Measurements from ENCODE around the gene TRAPPC4.

TRAPPC4 gene

GRCh38 chr11:119061256-119061655 is 42.7 kb downstream of the TRAPPC4 start:
- Histone ChIP-seq H3K9me3 (ENCODE audit: severe bottlenecking) (no peaks in the 10 kb centered on the region), H3K27me3 (ENCODE audit: insufficient read depth, low read depth, severe bottlenecking) (no peaks in the 10 kb centered on the region), H3K4me3 (ENCODE audit: low read depth, low read length) (no peak overlapping the region), H3K36me3 (no peaks in the 10 kb centered on the region), H3K27ac (no peak overlapping the region)
- no peak for DNase-seq
- TF ChIP-seq CTCF (IDR thresholded peaks at IDR 0.05; ENCODE audit: low read depth, low read length): no peak

- Histone ChIP-seq H3K27me3 (ENCODE audit: insufficient read depth, low read depth, severe bottlenecking) (no peaks in the 10 kb centered on the region), H3K9me3 (ENCODE audit: severe bottlenecking) (no peaks in the 10 kb centered on the region), H3K27ac (no peak overlapping the region), H3K36me3 (no peaks in the 10 kb centered on the region), H3K4me3 (ENCODE audit: low read depth, low read length) (no peak overlapping the region)
- no peak for TF ChIP-seq CTCF (IDR thresholded peaks at IDR 0.05; ENCODE audit: low read depth, low read length)
- no peak for DNase-seq
These were observed 44.2 kb downstream of the TRAPPC4 start for GRCh38 chr11:119062779-119063178.

- no peaks in the 10 kb centered on the region for H3K9me3 ChIP-seq (ENCODE audit: severe bottlenecking)
- peak; percentile 76 for TF ChIP-seq CTCF (IDR thresholded peaks at IDR 0.05; ENCODE audit: low read depth, low read length)
- no peak overlapping the region for H3K4me3 ChIP-seq (ENCODE audit: low read depth, low read length)
- peaks cover 11% of the 10 kb centered on the region for H3K36me3 ChIP-seq
- DNase-seq: peak; percentile 52
- H3K27ac ChIP-seq: no peak overlapping the region
- H3K27me3 ChIP-seq (ENCODE audit: insufficient read depth, low read depth, severe bottlenecking): no peaks in the 10 kb centered on the region
These were observed 46.8 kb downstream of the TRAPPC4 start for GRCh38 chr11:119065369-119065768.

GRCh38 chr11:119067371-119068222 is 49.0 kb downstream of the TRAPPC4 start, which contains the start of gene VPS11:
Gene VPS11, plus strand, starts transcription at chr11:119067818. Its CDS starts 6 bp downstream, at chr11:119067824.
- Histone ChIP-seq H3K9me3 (ENCODE audit: severe bottlenecking) (no peaks in the 10 kb centered on the region), H3K36me3 (peaks cover 23% of the 10 kb centered on the region), H3K27me3 (ENCODE audit: insufficient read depth, low read depth, severe bottlenecking) (no peaks in the 10 kb centered on the region), H3K4me3 (ENCODE audit: low read depth, low read length) (peak within 1 kb of the TSS; percentile 80), H3K27ac (peak within 1 kb of the TSS; percentile 81)
- DNase-seq: peak; percentile 97
- TF ChIP-seq CTCF (IDR thresholded peaks at IDR 0.05; ENCODE audit: low read depth, low read length): no peak
